KBM-7 (cell line): Measurements from ENCODE around the gene SLAMF1.
"Not testable (repeated sequence)": the region's sequence is repeated elsewhere in the genome, so short reads cannot be mapped to it uniquely, and the experiment has no call there.

Experiments used
- DNase-seq: peaks from one replicate; pipeline ENCODE4 v3.0.0-alpha.2; 2015
- in situ Hi-C: fragments of 300-500 bp; cut with MboI; formaldehyde crosslinking; loops from 2 replicates; pipeline ENCODE4 v1.14.3; 2020; ENCODE audit warnings: low sequenced_read_pairs, low pct_unique_long_range_greater_than_20kb, mixed read lengths

SLAMF1 gene

DNA sequence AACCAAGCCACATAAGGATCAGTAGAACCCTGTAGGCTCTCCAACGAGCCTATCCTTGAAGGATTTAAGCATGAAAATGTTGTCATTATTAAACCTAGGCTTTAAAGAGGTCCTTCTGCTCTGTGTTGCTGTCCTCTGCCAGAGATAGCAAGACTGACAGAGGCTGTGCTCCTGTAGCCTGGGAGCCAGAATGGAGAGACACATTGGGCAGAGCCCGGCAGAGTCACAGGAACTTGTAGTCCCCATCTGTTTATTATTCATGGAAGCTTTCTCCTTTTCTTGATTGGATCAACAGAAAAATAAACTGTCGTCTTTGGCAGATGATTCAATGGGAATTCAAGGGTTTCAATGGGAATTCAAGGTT lies 19.2 kb upstream of the SLAMF1 start:
- DNase-seq = no peak
- in situ Hi-C loops = no loop called here

DNA sequence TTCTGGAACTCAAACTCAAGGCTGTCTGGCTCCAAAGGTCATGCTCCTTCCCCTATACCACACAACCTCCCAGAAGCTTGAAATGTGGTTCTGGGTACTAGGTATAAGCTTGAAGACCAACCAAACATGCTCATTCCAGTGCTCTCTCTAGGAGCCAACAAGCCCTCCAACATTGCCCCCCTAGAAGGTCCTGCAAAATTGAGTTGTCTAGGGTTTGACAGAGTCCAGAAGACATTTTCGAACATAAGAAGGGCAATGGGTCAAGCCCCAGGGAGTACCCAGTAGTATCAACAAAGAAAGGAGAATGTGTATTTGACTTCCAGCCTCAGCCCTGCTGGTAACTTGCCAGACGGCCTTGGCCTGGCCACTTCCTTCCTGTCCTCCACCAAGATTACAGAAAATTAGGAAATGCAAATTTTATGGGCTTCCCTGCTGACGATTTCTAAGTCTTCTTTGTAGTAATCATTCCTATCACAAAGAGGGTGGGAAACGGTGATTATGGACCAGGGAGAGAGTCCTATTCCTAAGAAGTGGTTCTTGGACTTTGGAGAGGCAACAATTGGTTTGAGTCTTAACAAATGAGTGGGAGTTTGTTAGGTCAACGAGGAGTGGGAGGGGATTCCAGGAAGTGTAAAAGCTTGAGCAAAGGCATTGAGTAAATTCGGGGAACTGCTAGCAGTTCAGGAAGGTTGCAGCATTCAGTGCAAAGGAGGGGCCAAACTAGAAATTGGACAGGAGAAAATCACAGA lies 18.7 kb upstream of the SLAMF1 start:
- in situ Hi-C loops = no loop called here
- DNase-seq = peak; percentile 83

DNA sequence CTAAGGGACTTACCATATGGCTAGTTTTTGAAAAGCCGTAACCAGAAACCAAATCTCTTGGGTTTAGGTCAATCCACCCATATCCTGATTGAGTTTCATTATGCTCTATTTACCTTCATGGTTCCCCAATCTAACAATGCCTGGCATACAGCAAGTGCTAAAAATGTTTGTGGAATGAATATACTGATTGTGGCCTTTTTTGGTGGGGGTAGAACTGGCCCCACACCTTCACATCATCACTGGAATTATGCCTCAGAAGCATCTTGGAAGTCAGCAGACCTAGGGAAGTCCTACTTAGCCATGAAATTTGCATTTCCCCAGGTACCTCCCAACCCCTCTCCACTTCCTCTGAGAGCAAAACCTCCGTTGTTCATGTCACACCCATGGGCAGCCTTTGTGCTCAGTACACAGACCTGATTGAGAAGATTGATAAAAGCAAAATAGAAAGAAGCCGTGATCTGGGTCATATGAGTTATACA lies 17.8 kb upstream of the SLAMF1 start:
- in situ Hi-C loops = no loop called here
- no peak for DNase-seq

DNA sequence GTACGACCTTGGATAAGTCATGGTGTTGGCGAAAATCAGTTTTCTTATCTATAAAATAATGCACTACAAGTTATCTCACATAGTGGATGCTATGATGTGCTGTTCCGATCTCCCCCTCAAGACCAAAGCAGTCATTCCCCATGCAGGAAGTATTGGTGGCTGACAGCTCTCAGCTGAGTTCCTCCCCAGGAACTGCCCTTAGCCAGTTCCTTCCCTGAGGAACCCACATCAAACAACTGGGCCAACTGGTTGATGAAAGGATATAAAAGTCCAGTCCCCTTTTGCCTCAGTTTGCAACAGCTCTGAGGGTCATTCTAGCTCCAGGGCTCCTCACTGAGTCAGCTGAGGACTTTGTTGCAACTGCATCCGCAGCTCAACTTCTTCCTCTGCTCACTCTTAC lies 16.1 kb upstream of the SLAMF1 start:
- DNase-seq = peak; percentile 46

DNA sequence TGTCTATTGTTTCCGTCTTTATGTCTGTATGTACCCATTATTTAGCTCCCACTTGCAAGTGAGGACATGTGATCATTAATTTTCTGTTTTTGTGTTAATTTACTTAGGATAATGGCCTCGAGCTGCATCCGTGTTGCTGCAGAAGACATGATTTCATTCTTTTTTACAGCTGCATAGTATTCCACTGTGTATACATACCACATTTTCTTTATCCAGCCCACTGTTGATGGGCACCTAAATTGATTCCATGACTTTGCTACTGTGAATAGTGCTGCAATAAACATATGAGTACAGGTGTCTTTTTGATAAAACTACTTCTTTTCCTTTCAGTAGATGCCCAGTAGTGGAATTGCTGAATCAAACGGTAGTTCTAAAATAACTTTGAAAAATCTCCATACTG lies 12.7 kb upstream of the SLAMF1 start:
- in situ Hi-C loops = no loop called here
- DNase-seq = no peak

More for the DNA sequence above, 16.1 kb upstream of the SLAMF1 start:
- in situ Hi-C loops = no loop called here

DNA sequence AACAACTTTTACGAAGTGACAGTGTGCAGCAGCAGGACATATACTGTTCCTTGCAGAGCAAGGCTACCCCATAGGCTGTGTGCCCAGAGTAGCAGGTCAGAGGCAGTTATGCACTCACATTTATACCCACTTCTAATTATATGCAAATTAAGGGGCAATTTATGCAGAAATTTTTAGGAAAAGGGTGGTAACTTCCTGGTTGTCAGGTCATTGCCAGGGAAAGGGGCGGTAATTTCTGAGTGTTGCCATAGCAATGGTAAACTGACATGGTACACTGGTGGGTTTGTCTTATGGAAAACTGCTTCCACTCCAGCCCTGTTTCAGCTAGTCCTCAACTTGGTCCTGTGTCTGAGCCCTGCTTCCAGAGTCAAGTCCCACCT lies 12.0 kb upstream of the SLAMF1 start:
- in situ Hi-C loops = no loop called here
- DNase-seq = peak; percentile 38

DNA sequence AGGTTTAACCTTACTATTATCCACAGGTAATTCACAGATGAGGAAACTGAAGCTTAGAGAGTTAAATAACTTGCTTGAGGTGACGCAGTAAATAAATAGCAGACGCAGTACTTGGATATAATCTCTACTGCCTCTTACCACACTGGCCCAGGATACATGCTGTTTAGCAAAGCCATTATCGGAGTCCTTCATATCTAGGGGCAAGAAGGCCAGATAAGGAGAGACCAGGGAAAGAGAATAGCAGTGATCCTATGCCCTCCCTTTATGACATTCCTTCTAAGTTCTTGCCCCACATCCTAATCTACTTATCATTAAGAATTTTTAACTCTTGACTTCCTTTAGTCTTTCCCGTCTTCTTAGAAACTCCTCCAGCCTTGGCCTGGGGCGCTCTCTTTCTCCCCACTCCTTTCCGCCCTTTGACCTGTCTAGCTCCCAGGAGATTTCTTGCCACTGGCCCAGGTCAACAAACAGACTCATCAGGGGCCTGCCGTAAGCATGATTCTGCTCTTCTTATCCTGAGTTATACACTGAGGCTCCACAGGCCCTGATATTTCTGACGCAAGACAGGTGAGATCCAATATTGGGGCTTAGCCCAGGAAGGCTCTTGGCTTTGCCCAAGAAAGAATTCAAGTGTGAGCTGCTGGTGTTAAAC lies 11.4 kb upstream of the SLAMF1 start:
- DNase-seq = no peak

DNA sequence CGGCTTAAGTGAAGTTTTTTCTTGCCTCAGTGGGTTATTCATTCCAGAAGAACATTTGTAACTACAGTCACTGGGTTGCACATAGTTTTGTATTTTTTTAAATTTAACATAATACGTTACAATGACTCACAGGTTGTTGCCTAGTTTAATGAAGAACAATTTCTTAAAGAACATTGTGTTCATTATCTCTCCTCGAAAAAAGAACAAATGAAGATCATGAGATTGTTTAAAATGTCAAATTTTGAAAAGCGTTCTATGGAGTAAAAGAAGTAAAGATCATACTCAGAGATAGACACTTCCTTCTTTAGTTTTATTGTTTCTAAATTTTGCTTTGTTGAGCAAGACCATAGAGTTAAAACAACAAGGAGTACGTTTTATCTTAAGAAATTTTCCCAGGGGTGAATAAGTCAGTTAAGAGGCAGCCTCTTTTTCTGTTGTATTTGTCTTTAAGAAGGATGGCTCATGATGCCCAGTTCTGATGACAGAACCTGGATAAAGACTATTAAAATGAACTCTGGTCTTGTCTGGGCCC lies 10.5 kb upstream of the SLAMF1 start:
- in situ Hi-C loops = no loop called here
- DNase-seq = no peak

More for the DNA sequence above, 11.4 kb upstream of the SLAMF1 start:
- in situ Hi-C loops = no loop called here

DNA sequence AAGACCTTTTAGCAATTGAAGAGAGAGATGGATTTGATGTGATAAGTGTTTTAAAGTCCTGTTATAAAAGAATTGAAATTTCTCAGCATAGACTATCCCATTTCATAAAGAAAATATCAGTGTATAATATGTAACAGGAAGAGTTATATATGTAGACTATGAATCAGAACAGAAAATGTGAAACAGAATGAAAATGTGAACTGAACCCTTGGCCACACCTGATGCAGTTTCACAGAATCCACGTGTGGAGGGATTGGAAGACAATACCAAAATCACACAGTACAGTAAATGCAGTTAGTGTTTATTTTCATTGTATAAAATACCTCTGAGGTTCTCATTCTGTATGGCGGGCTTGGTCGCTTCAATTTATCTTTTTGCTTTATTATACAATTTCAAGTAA lies 9.9 kb upstream of the SLAMF1 start:
- in situ Hi-C loops = no loop called here
- no peak for DNase-seq

DNA sequence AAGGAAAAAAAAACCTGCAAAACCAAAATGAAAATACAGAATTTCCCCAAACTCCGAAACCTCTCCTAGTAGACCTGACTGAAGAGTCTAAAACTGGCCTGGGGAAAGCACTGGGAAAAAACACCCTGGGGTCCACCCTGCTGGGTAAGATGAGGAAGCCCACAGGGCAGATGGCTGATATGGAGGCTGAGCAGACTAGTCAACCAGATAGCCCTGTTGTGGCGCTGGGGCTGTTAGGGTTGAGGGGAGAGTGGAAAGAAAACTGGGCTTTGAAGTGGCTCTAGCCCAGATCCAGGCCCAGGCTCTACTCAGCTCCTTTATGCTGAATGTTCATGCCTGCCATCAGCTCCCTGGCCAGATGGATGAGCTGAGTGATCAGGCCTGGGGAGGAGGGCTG lies 6.8 kb upstream of the SLAMF1 start:
- no peak for DNase-seq
- in situ Hi-C loops = no loop called here

DNA sequence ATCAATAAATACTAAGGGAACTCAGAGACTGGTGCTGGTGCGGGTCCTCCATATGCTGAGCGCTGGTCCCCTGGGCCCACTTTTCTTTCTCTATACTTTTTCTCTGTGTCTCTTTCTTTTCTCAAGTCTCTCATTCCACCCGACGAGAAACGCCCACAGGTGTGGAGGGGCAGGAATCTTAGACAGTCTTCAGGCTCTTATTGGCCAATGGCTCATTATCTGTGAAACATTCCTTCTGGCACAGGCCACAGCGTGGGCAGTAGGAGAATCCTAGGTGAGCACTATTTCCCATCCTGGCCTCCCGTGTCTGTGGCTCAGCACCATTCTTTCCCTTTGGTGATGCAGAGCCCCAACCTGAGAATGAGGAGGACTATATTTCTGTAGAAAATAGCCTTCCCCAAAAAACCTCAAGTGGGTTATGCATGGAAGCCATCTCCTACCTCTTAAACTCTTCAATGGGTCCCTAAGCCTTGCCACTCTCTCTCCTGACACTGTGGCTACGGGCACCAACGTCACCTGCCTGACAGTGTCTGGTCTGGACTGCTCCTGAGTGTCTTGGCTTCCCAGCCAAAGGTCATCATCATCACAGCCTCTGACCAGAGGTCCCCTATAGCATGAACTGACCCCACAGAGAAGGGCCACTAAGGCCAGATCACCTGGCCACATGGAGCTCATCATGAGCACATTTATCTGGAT lies 6.2 kb upstream of the SLAMF1 start:
- in situ Hi-C loops = no loop called here
- DNase-seq = no peak

DNA sequence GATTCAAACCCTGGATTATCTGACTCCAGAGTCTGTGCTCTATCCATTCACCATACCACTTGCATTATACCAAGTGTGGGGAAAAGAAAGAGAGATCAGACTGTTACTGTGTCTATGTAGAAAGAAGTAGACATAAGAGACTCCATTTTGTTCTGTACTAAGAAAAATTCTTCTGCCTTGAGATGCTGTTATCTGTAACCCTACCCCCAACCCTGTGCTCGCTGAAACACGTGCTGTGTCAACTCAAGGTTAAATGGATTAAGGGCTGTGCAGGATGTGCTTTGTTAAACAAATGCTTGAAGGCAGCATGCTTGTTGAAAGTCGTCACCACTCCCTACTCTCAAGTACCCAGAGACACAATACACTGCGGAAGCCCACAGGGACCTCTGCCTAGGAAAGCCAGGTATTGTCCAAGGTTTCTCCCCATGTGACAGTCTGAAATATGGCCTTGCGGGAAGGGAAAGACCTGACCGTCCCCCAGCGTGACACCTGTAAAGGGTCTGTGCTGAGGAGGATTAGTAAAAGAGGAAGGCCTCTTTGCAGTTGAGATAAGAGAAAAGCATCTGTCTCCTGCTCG lies 5.3 kb upstream of the SLAMF1 start:
- DNase-seq, in situ Hi-C loops: not testable (repeated sequence)

DNA sequence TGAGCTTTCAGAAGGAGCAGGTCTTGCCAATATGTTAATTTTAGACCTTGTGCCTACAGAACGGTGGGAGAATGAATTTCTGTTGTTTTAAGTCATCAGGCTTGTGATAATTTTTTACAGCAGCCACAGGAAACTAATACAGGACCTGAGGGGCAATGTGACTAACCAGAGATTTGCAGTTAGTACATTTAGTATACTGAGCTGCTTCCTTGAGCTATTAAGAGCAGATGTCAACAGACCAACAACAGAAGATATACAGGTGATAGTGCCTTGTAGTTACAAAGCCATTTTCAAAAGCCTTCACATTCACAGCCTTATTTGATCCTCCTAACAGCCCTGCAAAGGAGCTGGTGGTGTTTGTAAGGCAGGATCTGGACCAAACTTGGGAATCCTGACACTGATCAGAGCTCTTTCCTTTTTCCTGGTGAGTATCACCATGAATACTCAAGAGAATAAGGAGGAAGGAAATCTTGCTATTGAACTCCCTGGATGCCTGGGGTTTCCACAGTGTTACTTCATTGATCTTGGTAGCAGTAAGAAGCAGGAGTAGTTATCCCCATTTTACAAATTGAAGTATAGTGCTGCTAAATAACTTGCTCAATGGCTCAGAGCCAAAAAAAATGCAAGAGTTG lies 4.7 kb upstream of the SLAMF1 start:
- no peak for DNase-seq

DNA sequence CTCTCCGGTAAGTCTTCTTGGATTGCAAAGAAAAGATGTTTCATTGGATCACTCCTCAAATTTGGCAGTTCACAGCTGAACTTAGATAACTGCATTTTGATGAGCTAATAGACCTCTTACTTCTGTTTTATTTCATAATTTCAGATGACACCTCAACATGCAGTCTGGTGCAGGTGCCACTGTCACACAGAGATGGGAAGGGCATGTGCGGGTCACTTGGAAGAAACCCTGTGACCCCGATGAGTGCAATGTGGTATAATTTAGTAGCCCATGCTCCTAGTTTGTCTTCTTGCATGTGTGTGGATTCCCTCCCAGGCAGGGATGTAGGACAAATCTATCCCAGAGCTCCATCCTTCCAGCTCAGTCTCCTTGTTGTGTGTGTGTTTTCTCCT lies 481 bp upstream of the SLAMF1 start:
- in situ Hi-C loops = no loop called here
- no peak for DNase-seq

More for the DNA sequence above, 4.7 kb upstream of the SLAMF1 start:
- in situ Hi-C loops = no loop called here

DNA sequence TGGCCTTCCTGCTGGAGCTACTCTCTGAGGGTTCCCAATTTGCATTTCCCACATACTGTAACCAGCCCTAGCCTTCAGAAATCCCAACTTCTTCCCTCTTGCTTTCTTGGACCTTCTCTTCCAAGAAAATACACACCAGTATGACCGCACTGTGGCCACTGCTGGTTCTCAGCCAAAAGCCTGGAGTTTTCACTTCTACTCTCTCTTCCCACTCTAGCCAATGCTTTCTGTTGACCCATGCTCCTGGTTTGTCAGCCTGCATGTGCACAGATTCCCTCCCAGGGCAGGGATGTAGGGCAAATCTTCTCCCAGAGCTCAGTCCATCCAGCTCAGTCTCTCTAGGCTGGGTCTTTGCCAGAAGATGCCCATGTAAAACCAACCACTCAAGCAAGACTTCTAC lies 664 bp downstream of the SLAMF1 start:
- in situ Hi-C loops = no loop called here
- DNase-seq = no peak

DNA sequence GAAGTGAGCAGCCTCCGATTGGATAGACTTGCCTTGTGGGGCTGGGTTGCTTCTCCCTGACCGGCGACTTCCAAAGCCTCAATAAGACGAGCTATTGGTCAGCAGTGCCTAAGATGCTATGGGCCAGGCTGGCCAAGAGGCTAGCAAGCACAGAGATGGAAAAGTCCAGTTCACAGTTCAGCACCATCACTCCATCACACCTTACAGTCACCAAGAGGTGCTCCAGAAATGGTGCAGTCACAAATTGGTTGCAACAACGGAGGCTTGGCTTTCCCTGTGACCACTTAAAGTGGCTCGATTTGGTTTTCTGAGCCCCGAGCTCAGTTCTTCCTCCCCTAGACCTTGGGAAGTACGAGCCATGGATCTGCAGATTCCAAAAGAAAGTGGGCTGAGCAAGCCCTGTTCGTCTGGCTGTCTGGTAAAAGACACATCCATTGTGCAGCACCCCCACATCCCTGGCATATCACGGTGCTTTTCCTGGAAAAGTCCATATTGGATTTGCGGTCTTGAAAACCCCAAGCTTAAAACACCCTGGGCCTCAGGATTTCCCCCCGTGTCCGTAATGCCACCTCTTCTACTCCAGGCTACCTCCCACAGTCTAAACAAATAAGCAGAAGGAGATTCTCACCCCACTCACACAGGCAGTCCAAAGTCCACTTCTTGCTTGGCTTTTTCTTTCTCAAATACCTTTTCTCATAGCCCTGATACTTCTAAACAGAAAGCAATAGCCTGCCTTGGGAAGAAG lies 1.3 kb downstream of the SLAMF1 start:
- in situ Hi-C loops = no loop called here
- no peak for DNase-seq

DNA sequence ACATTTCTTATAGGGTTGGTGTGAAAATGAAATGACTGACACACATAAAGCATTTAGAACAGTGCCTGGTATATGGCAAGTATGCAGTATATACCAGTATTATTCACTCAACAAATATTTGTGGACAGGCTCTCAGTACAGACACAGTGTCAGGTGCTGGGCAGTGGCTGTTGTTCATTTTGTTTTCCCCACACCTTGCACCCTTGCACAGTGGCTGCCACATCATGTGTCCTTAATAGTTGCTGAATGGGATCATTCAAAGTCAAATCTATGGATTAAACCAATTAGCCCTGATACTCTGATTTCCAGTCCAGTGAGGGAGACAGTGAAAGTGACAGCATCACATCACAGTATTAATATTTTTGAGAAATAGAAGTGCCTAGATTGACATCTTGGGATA lies 2.4 kb downstream of the SLAMF1 start:
- in situ Hi-C loops = no loop called here
- DNase-seq = no peak

DNA sequence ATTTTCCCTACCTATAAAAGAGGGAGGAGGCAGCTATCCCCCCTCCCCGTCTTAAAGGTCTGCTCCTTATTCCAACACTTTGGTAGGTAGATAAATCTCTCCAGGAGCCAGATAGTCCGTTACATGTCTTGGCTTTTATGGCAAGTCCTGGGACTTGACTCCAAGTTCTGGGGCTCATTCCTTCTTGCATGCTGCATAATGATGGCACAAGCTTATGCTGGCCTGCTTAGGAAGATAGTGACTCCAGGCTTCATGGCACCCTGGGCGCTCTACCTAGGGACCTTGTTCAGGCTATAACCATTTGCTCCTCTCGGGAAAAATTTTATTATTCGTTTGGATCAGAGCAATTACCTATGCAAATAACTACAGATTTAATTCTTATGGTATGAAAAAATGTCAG lies 3.7 kb downstream of the SLAMF1 start:
- in situ Hi-C loops = no loop called here

DNA sequence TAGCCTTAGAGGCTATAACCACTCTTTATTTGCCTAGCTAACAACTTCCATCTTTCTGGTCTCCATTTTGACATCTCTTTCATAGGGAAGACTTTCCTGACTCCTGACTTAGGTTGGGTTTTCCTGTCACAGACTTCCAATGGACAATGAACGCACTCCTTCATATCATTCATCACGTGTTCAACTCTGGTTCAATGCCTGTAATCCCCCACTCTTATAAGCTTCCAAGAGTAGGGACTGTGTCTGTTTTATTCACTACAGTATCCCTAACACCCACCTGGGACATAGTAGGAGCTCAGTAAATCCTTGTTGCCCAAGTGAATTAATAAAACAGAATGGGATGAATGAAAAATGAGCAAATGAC lies 4.6 kb downstream of the SLAMF1 start:
- in situ Hi-C loops = no loop called here
- DNase-seq = no peak

More for the DNA sequence above, 3.7 kb downstream of the SLAMF1 start:
- no peak for DNase-seq
